ENCODE measurements around the gene LRRC63.

DNA sequence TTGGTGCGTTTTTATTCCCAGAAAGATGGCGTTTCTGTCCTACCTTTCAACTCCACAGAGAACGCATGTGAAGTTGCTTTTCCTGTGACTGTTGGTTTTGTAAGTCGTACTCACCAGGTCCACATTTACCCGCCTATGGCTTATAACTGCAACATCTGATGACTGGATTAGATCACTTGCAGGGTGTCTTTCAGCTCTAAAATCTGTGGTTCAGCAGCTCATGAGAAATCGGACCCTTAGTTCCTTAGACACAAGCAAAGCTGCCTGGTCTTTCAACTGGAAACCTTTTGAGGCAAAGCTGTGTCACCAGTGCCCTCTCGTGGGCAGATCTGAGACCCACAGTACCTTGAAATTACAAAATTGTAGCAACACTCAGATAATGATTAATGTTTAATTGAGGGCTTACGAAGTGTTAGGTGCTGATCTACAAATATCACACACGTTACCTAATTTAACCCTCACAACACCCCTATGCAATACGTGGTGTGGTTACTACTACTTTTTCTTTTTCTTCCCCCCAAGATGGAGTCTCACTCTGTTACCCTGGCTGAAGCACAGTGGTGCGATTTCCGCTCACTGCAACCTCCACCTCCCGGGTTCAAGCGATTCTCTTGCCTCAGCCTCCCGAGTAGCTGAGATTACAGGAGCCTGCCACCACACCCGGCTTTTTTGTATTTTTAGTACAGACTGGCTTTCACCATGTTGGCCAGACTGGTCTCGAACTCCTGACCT lies 109.9 kb downstream of the LRRC63 start:
- TF ChIP-seq, protein P1, sequence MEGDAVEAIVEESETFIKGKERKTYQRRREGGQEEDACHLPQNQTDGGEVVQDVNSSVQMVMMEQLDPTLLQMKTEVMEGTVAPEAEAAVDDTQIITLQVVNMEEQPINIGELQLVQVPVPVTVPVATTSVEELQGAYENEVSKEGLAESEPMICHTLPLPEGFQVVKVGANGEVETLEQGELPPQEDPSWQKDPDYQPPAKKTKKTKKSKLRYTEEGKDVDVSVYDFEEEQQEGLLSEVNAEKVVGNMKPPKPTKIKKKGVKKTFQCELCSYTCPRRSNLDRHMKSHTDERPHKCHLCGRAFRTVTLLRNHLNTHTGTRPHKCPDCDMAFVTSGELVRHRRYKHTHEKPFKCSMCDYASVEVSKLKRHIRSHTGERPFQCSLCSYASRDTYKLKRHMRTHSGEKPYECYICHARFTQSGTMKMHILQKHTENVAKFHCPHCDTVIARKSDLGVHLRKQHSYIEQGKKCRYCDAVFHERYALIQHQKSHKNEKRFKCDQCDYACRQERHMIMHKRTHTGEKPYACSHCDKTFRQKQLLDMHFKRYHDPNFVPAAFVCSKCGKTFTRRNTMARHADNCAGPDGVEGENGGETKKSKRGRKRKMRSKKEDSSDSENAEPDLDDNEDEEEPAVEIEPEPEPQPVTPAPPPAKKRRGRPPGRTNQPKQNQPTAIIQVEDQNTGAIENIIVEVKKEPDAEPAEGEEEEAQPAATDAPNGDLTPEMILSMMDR (IDR thresholded peaks at IDR 0.05): peak; percentile 22 to 77 (median 46)
- TF ChIP-seq POLR2A (IDR thresholded peaks at IDR 0.05): no peak

All from thyroid gland (tissue), 4 donors.